ENCODE measurements around the gene PTER. TPM values are rescaled to one million over a fixed set of nuclear protein-coding genes. Genes with fewer than 3 reads are reported as not detected.

PTER gene
- total RNA-seq, 1 donor from 2014 or later, result 2.5 TPM

- no peaks in the 10 kb centered on the region for H3K27me3 ChIP-seq (ENCODE audit: insufficient read depth, low read length)
- H3K4me1 ChIP-seq (ENCODE audit: insufficient read depth, low read length), result no peaks in the 10 kb centered on the region
- H3K9ac ChIP-seq (ENCODE audit: low read length), result no peak overlapping the region
- no peak overlapping the region for H3K27ac ChIP-seq (ENCODE audit: low read depth, low read length)
- Mint-ChIP-seq H3K4me1 (ENCODE audit: low read depth, unreplicated experiment) (peaks cover 6% of the 10 kb centered on the region), H3K36me3 (ENCODE audit: low read depth, unreplicated experiment) (no peaks in the 10 kb centered on the region), H3K27me3 (ENCODE audit: low read depth, unreplicated experiment) (no peaks in the 10 kb centered on the region), H3K9me3 (ENCODE audit: unreplicated experiment) (peaks cover 4% of the 10 kb centered on the region), H3K27ac (ENCODE audit: unreplicated experiment) (no peak overlapping the region), H3K4me3 (ENCODE audit: unreplicated experiment) (no peak overlapping the region)
- H3K9me3 ChIP-seq (ENCODE audit: insufficient read depth, low read depth, low read length), result no peaks in the 10 kb centered on the region
- FAIRE-seq (no peak), DNase-seq (ENCODE audit: low read depth) (no peak)
- no peaks in the 10 kb centered on the region for H3K79me2 ChIP-seq (ENCODE audit: insufficient read depth, low read length)
- no peak for TF ChIP-seq CTCF (IDR thresholded peaks at IDR 0.05; ENCODE audit: insufficient read depth, low read depth, low read length)
- TF ChIP-seq EZH2 (IDR thresholded peaks at IDR 0.05; ENCODE audit: insufficient read depth, low read length), result no peak
- H3K4me3 ChIP-seq (ENCODE audit: insufficient read depth, low read depth, low read length), result no peak overlapping the region
- no peak overlapping the region for H2AFZ ChIP-seq (ENCODE audit: low read depth, low read length)
- H3K36me3 ChIP-seq (ENCODE audit: insufficient read depth, low read length), result no peaks in the 10 kb centered on the region
- H4K20me1 ChIP-seq (ENCODE audit: insufficient read depth, low read length), result no peaks in the 10 kb centered on the region
- H3K4me2 ChIP-seq (ENCODE audit: low read length), result no peak overlapping the region
These were observed 7.3 kb upstream of the PTER start for GRCh38 chr10:16429539-16429938.

- Mint-ChIP-seq H3K27ac (ENCODE audit: unreplicated experiment) (no peak overlapping the region), H3K4me3 (ENCODE audit: unreplicated experiment) (peak overlapping the region; percentile 85), H3K9me3 (ENCODE audit: unreplicated experiment) (peaks cover 2% of the 10 kb centered on the region), H3K27me3 (ENCODE audit: low read depth, unreplicated experiment) (peaks cover 4% of the 10 kb centered on the region), H3K36me3 (ENCODE audit: low read depth, unreplicated experiment) (no peaks in the 10 kb centered on the region), H3K4me1 (ENCODE audit: low read depth, unreplicated experiment) (peaks cover 15% of the 10 kb centered on the region)
- Histone ChIP-seq H3K36me3 (ENCODE audit: insufficient read depth, low read length) (no peaks in the 10 kb centered on the region), H3K4me3 (ENCODE audit: insufficient read depth, low read depth, low read length) (peak overlapping the region; percentile 62), H3K79me2 (ENCODE audit: insufficient read depth, low read length) (no peaks in the 10 kb centered on the region), H3K9me3 (ENCODE audit: insufficient read depth, low read depth, low read length) (no peaks in the 10 kb centered on the region), H3K9ac (ENCODE audit: low read length) (no peak overlapping the region), H4K20me1 (ENCODE audit: insufficient read depth, low read length) (no peaks in the 10 kb centered on the region), H2AFZ (ENCODE audit: low read depth, low read length) (peak overlapping the region; percentile 92), H3K27me3 (ENCODE audit: insufficient read depth, low read length) (no peaks in the 10 kb centered on the region), H3K4me2 (ENCODE audit: low read length) (peak overlapping the region; percentile 82), H3K4me1 (ENCODE audit: insufficient read depth, low read length) (no peaks in the 10 kb centered on the region), H3K27ac (ENCODE audit: low read depth, low read length) (no peak overlapping the region)
- no peak for FAIRE-seq
- no peak for TF ChIP-seq CTCF (IDR thresholded peaks at IDR 0.05; ENCODE audit: insufficient read depth, low read depth, low read length)
- no peak for TF ChIP-seq EZH2 (IDR thresholded peaks at IDR 0.05; ENCODE audit: insufficient read depth, low read length)
- no peak for DNase-seq (ENCODE audit: low read depth)
These were observed 448 bp upstream of the PTER start for GRCh38 chr10:16436367-16436757.

- Mint-ChIP-seq H3K4me1 (ENCODE audit: low read depth, unreplicated experiment) (peaks cover 18% of the 10 kb centered on the region), H3K9me3 (ENCODE audit: unreplicated experiment) (peaks cover 2% of the 10 kb centered on the region), H3K36me3 (ENCODE audit: low read depth, unreplicated experiment) (no peaks in the 10 kb centered on the region), H3K27ac (ENCODE audit: unreplicated experiment) (no peak overlapping the region), H3K27me3 (ENCODE audit: low read depth, unreplicated experiment) (peaks cover 4% of the 10 kb centered on the region), H3K4me3 (ENCODE audit: unreplicated experiment) (peak overlapping the region; percentile 85)
- no peak for DNase-seq (ENCODE audit: low read depth)
- Histone ChIP-seq H3K79me2 (ENCODE audit: insufficient read depth, low read length) (no peaks in the 10 kb centered on the region), H3K27ac (ENCODE audit: low read depth, low read length) (no peak overlapping the region), H3K4me1 (ENCODE audit: insufficient read depth, low read length) (no peaks in the 10 kb centered on the region), H4K20me1 (ENCODE audit: insufficient read depth, low read length) (no peaks in the 10 kb centered on the region), H3K9me3 (ENCODE audit: insufficient read depth, low read depth, low read length) (no peaks in the 10 kb centered on the region), H3K9ac (ENCODE audit: low read length) (peak overlapping the region; percentile 65), H3K4me3 (ENCODE audit: insufficient read depth, low read depth, low read length) (peak overlapping the region; percentile 62), H3K4me2 (ENCODE audit: low read length) (peak overlapping the region; percentile 82), H2AFZ (ENCODE audit: low read depth, low read length) (peak overlapping the region; percentile 92), H3K27me3 (ENCODE audit: insufficient read depth, low read length) (no peaks in the 10 kb centered on the region), H3K36me3 (ENCODE audit: insufficient read depth, low read length) (no peaks in the 10 kb centered on the region)
- no peak for TF ChIP-seq EZH2 (IDR thresholded peaks at IDR 0.05; ENCODE audit: insufficient read depth, low read length)
- TF ChIP-seq CTCF (IDR thresholded peaks at IDR 0.05; ENCODE audit: insufficient read depth, low read depth, low read length), result no peak
- FAIRE-seq, result no peak
These were observed 707 bp downstream of the PTER start for GRCh38 chr10:16437540-16437894.

All from astrocyte (in vitro differentiated cells and primary cell).